Esophagus mucosa (tissue), 1 donor: ENCODE results near the gene KRT38. TPM values are rescaled to one million over a fixed set of nuclear protein-coding genes. Genes with fewer than 3 reads are reported as not detected.

ENCODE experiments used
- ATAC-seq: fragments of 200-7000 bp; cut with Tn5 transposase; one replicate; pipeline ENCODE4 v1.9.1; 2020
- total RNA-seq: library from RNA; stranded (reverse); gene quantifications from one replicate; pipeline ENCODE4 v1.2.4, GENCODE V29; 2023
- donor health status: DM: yes; HTN: yes; CAD: no.

KRT38 gene
- total RNA-seq, 1 donor from 2014 or later = not detected

DNA sequence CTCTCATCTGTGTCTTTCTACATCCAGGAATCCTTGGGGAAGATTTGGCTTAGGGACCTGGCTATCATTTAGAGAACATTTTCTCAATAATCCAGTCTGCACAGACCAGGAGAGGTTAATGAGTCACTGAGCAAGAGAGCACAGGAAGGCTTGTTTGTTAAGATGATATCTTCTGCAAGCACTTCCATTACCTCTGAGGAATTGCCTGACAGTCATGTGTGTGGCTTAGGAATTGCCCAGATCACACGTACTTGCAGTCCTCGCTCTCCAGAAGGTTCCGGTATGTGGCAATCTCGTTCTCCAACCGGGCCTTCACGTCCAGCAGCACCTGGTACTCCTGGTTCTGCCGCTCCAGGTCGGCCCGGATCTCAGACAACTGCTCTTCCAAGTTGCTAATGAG, 19.7 kb downstream of the KRT38 start:
- peak; percentile 79 for ATAC-seq

DNA sequence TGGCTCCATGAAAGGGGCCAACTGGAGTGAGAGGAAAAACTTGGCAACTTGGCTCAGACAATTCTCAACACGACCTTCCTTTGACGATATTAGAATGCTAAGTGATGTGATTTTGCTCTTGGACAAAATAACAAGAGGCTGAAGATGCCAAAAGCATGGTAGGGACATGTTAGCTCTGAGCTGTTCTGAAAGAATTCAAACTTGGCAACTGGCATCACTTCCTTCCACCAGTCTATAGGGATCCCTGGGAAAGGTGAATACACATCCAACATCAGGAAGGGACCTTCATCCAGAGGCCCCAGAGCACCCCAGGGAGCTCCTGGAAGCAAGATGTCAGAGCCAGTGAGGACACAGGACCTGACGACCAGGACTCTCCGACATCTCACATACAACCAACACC, 20.6 kb downstream of the KRT38 start:
- ATAC-seq = peak; percentile 36

DNA sequence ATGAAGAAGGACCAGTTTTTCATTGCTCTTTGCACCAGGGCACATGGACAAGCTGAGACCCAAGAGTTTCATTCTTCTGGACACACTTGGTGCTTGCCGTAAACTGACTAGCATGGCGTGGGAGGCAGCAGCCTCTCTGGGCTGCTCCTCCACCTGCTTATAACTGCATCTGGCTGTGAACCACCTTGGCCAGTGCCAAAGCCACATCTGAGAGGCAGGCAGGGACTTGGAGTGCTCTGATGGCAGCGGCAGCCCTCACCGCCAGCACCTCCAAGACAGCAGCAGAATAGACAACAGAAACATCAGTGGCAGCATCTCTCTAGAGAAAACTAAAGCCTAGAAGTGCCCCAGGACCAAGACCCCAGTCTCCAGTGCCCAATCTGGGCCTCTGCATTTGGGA, 21.1 kb downstream of the KRT38 start:
- ATAC-seq = no peak

DNA sequence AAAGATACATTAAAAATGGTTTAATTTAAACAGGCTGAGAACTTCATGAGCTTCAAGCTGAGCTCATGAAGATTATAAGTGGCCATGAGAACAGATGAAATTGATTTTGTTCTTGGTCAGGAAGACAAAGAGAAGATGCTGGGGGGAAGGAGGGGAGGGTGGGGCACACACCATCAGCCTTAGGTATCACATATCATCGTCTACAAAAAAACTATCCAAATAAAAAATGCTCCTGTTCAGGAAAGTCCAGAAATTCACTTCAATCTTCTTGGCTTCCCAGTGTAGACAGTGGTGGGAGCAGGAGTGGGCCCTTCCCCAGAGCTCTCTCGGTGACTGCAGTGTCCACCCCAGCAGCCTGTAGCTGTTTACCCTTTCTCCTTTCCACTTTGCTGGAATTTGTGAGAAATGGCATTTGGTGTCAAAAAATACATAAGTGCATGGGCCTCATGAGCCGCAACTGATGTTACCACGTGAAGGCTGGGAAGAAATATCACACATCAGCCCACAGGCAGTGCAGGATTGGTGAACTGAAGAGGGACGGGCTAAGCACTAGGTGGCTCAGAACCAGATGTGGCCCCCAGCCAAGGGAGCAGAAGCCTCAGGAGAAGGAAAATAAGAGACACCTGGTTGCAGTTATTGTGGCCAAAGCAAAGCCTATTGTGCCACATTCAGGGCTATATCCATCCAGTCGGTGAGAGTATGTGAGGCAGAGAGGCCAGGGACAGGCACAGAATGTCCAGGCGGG, 22.5 kb downstream of the KRT38 start:
- no peak for ATAC-seq

DNA sequence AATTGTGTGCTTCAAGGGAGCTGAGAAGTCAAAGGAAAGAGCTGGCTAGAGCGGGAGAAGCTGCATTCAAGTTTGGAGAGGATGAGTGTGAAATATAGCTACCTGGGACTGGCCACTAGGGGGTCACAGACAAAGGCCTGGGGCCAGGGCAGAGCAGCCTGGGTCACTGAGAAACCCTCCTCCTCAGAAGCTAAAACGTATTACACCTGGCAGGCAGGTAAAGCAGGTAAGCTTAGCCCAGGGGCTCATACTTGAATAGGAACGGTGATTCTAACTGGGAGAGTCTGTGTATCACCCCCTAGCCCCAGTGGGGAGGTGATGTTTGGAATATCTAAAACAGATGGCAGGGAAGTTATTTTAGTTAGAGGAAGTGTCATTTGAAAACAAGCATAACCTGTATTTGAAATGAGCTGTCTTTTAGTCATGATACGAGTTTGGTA, 23.2 kb downstream of the KRT38 start:
- peak; percentile 66 for ATAC-seq

DNA sequence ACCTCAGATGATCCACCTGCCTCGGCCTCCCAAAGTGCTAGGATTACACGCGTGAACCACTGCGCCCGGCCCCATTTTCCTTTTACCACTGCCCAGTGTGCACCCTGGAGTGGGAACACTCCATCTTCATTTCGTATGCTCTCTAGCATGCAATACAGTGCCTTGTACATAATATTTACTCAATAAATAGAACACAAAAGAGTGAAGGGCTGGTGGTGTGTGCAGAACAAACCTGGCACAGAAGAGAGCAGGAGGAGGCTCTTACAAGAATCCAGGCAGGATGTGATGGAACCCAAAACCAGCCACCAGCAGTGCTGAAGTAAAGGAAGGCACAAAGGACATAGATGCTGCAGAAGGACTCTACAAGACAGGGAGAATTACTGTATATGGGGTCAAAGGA, 23.7 kb downstream of the KRT38 start:
- ATAC-seq = no peak

DNA sequence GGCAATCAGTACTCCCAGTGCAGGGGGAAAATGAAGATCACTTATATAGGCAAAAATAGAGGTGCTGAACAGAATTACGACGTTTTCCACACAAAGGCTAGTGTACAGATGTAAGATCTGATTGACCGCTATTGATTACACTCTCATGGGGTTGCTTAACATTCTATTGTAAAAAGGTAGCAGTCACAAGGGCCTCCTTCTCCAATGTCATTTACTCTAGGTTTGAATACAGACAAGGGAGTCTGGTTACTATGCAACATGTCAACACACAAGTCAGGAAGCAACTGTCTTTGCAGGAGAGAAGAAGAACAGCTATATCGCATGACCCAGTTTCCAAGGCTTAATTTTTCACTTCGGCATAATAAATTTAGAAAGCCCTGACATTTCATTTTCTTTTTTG, 24.3 kb downstream of the KRT38 start:
- ATAC-seq = no peak

DNA sequence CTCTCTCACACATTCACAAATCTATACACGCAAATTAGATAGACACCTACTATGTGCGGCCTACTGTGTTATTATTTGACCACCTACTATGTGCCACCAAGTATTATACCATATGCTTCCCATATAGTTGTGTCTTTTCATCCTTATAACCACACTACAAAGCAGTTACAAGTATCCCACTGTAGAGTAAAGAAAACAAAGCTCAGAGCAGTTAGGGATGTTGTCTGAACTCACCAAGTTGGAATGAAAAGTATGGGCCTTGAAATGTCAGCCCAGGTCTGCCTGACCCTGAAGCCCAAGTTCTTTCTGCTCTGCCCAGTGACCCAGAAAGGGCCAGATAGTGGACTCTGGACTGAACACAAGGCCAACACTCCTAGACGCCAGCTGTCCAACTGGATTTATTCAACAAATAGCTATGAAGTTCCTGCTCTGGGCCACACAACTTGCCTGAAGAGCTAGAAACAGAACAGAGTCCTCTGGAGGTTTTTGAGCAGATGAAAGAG, 24.9 kb downstream of the KRT38 start:
- no peak for ATAC-seq

DNA sequence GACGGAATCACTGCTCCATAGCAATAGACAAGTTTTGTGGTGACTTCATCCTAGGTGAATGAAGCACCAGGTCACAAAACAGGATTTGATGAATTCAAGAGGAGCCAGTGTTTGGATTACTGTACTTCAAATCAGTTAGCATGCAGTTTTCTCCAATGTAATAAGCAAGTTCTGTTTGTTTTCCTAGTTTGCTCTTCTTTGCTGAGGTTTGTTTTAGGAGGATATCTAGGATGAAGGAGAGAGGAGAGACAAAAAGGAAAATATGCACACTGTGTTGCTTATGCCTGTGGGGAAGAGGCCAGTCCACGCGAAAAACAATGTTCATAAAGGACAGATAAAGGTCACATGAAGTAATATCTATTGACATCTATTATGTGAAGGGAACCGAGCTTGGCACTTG, 25.4 kb downstream of the KRT38 start:
- no peak for ATAC-seq

DNA sequence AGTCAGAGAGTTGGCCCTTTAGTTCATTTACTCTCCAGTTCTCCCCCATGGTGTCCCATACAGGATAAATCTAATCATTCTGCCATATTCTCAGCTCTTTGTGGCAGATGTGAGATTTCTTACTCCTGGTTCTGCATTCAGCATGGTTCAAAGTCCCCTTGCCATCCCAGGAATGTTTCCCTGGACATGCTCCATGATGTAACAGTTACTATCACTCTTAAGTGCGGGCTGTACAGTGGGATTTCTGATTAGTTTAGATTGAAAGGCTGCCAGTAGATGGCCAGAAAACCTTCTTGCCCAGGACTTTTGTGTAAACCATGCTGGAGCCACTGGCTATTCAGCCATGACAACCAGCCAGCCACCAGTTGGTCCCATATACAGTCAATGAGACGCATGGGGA, 26.8 kb downstream of the KRT38 start:
- no peak for ATAC-seq

DNA sequence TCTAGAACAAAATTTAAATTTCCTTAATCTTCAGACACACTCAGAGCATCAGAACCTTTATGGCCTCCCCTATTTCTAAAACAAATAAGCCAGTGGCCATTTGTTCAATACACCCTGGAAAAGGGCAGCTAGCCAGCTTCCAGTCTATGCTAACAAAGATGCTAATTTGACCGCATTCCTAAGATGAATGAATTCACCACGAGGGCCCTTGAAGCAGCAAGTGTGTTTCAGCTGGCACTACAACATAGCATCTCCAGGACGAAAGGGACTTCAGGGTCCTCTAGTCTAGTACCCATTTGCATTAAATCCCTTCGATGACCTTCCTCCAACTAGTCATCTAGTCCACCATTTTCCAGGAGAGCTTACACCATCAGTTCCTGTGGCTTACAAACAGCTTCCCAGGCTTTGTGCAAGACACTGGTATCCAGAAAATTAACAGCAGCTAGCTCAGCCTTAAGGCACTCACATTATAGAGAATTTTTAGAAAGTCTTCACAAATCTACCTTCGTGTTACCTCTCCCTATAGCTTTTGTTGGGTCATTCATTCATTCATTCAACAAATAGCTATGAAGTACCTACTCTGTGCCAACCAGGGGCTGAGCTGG, 27.3 kb downstream of the KRT38 start:
- ATAC-seq = no peak

DNA sequence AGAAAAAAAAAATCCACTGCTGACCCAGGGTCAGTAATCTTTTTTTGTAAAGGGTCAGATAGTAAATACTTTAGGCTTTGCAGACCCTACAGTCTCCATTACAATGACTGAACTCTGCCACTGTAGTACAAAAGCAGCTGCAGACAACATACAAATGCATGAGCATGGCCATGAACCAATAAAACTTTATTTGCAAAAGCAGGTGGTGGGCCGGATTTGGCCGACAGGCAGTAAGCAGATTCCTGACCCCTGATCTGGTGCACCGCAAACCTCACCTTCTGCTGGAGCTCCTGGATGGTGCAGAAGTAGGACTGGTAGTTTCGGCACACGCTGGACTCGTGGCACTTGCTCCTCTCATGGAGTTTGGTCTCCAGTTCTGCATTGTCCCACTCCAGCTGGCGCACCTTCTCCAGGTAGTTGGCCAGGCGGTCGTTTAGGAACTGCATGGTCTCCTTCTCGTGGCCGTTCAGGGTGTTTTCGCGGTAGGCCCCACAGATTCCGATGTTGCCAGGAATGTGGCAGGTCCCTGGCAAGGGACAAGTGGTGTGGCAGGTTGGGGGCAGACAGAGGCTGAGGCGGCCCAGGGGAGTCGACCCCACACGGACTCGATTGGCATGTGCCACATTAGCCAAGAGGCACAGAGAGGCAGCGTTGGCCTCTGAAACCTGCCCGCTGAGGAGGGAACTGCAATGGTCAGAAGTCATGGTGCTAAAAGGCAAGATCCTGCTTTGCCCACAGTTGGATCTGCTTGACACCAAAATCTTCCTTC, 29.5 kb downstream of the KRT38 start:
- ATAC-seq = no peak

DNA sequence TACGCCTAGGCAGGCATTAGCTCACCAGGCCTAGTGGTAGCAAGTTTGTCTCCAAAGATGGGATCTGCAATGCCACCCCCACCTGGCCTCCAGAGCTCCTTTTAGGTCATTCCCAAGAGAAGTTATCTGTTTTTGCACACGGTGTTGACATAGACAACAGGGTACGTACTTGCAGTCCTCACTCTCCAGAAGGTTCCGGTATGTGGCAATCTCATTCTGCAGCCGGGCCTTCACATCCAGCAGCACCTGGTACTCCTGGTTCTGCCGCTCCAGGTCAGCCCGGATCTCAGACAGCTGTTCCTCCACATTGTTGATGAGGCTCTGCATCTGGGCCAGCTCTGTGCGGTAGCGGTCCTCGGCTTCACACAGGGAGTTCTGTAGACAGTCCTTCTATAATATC, 33.6 kb downstream of the KRT38 start:
- no peak for ATAC-seq

DNA sequence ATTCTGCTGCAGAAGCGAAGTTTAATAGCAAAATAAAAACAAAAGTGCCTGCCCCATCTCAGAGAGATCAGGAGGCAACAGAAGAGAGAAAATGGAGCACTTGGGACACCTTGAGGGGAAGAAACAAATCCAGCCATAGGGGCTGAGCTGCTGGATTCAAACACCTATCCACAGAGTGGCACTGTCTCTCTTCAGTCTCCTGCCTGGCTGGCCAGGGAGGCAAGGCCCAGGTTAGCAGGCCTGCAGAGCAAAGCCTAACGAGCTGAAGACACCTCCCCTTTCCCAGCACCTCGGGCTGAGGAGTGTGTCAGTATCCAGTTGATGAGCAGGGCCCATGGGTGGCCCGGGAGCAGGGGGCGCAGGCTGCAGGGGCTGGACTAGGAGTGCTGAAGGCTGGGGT, 34.6 kb downstream of the KRT38 start:
- peak; percentile 60 for ATAC-seq

DNA sequence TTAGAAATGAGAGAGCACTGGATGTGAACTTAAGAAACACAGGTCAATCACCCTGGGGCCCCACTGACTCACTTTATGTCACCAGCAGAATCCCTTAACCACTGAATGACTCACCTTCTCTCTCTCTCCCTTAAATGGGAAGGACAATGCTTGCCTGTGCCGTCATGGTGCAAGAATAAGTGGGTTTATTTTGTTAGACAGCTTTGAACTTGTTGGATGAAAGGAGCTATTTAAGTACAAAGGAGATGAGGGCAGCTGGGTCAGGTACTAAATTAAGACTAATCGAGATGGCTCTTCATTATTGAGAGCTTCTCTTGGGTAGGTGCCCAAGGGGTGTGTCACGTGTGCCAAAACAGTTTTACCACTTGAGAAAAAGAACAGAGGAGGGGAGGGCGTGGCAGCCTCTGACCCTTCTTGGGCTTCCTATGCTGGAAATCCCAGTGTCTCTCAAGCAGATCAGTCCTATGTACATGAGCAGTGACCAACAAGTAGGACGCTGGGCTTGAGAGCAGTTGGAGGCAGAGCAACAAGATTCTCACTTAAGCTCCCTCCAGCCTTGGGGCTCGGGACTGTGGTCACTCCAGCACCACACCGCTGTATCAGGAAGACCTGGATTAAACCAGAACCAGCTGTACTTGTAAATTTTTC, 36.6 kb downstream of the KRT38 start:
- peak; percentile 92 for ATAC-seq

DNA sequence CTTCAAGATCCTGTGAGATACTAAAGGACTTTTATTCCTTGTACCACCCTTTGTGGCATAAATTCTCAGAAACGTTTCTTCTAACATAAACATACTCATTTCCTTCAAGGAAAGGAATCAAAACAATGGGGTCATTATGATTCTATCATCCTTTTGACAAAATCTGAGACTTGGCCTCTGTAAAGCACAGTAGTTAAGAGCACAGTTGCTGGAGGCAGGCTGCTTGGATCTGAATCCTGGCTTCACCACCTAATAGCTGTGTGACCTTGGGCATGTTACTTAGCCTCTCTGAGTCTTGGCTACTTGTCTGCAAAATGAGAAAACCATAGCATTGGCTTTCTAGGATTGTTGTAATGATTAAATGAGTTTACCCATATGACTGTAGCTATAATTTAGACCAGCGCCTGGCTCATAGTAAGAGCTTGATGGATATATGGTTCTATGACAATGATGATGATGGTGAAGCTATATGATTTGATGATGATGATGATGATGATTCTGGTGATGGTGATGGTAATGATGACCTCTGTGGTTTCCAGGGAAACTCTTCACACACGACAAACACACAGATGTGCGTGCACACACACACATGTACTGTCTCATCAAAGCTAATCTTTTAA, 37.3 kb downstream of the KRT38 start:
- ATAC-seq = no peak

DNA sequence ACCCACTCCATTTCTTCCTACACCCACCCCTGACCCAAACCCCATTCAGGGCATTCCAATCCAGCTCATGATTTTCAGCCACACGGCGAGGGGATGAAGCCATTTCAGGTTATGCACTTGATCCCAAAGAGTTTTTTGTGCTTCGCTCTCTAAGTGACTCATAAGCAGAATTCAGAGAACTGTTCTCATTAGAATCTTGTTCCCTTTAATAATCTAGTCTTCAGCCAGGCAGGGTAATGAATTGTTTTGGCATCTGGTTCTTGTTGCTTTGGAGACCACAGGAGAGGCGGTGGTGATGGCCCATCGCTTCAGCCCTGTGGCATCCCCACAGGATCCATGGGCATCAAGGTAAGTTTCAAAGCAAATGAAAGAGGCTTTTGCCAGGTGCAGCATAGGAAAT, 38.6 kb downstream of the KRT38 start:
- no peak for ATAC-seq

DNA sequence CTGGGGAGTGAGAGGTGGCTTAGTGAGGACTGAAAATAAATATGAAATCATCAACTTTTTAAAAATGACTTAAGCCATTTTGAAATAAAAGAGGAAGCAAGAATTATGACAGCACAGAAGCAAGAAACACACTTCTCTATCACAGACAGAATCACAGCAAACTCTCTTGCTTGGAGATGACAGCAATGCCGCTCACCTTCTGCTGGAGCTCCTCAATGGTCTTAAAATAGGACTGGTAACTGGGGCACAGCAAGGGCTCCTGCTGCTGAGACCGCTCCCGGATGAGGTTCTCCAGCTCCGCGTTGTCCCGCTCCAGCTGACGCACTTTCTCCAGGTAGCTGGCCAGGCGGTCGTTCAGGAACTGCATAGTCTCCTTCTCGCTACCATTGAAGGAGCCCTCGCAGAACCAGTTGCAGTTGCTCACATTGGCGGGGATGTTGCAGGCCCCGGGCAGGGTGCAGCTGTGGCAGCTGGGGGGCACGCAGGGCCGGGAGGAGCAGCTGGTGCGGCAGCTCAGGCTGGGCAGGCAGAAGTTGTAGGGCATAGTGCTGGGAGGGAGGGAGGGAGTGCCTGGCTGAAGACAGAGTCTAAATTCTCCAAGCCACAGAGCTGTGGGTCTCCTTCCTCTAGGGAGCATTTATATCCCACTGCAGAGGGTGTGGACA, 43.7 kb downstream of the KRT38 start, which contains the start of gene KRT31:
Gene KRT31, minus strand, starts transcription at position 613 of the 665 bp plus-strand sequence. Its CDS starts 69 bp downstream, at position 544.
- no peak for ATAC-seq

DNA sequence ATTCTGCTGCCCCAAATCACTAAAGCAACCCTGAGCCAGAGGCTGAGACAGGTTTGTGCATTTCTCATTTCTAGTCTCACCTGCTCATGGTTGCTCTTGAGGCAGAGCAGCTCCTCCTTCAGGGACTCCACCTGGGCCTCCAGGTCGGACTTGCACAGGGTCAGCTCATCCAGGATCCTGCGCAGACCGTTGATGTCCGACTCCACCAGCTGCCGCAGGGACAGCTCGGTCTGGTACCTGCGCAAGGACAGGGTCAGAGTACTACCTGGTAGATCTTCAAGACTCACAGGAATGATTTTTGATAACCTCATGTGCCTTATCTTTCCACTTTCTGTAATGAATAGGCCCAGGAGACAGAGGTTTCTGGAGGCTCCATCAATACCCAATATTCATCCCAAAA, 44.4 kb downstream of the KRT38 start:
- ATAC-seq = no peak

DNA sequence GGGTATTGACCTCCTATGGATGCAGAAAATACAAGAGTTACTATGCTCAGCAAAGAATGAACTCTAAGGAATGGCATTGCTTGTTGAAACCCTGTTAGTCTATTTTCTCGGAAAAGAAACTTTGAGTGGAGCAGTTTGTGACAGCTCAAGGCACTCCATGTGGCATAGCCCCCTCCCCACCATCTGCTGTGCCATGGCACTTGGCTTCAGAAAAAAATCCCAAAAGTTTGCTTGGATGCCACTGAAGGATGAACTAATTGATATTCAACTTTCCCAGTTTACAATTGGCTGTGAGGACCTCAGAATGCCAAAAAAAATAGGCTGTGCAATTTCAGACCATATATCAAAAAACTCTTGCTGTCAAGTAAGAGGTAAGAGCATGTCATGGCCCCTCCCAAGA, 45.2 kb downstream of the KRT38 start:
- no peak for ATAC-seq

DNA sequence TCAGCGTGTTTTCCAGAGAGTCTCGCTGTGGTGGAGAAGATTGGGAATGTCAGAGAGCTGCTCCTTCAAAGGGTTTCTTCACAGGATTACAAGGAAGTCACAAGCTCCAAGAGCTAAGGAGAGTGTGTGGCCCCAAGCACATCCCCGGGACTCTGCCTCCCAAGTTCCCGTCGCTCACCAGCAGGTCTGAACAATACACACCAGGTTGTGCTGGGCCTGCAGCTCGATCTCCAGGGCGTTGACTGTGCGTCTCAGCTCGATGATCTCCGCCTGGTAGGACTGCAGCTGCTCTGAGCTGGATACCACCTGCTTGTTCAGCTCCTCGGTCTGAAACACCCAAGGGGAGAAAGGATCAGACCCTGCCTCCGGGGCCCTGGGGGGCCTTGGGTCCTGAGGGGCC, 45.7 kb downstream of the KRT38 start:
- ATAC-seq = peak; percentile 58
